ENCODE results near the gene ALDH1A1.
A peak's percentile ranks its signal among the peaks of the same experiment; 100 is the strongest.

Gene ALDH1A1

GRCh38 chr9:72979405-72980100 lies 26.7 kb upstream of the ALDH1A1 start:
- no peak for DNase-seq

DNA sequence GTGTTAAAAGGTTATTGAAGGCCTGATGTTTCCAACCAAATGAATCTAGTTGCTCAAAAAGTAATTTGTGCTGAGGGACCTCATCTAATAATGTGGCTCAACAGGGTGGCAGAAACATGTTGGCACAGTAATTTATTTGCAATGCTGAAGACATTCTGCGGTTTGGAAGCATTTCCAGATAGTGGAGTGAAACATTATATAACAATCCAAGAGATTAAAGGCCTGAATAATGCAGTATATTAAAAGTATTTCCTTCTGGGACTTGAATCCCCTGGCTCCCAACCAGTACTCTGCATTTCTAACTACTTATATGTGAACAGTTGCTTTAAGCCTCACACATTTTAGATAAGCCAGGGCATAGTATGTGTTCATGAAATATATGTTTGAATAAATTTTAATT lies 25.9 kb upstream of the ALDH1A1 start:
- no peak for DNase-seq

DNA sequence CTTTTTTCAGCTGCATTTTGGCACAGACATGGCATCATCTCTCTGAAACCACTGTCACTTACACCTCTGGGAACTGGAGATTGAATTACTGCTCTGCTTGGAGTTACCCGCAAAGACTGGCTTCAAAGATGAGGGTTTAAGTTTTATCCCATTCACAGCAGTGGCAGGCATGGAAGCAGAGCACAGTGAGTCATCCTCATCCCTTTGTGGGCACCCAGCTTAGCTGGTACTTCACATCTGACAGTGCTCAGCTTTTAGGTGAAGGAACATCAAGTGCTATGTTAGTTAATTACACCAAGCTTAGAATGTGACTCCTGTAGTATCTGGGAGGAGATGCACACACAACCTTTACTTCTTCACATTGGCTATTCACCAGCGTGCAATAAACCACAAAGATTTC lies 24.8 kb upstream of the ALDH1A1 start:
- no peak for DNase-seq

DNA sequence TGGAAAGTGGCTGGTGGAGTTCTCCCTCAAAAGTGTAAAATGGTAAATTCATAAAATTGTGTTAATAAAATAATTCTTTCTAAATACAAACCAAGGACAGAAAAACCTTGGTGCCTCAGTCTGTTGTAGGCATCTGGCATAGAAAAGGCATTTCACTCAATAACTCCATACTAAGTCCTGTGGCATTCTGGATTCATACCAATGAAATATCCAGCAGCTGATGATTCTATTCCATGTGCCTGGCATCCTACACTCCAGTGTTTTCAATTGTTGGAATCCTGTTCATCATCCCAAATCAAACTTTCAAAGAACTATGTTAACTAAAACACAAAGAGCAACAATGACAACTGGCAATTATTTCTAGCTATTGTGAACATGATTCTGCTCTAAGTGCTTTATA lies 21.6 kb upstream of the ALDH1A1 start:
- no peak for DNase-seq

- no peak for DNase-seq
Measured at GRCh38 chr9:72972636-72973035, 19.8 kb upstream of the ALDH1A1 start.

GRCh38 chr9:72971411-72971810 lies 18.6 kb upstream of the ALDH1A1 start:
- no peak for DNase-seq

DNA sequence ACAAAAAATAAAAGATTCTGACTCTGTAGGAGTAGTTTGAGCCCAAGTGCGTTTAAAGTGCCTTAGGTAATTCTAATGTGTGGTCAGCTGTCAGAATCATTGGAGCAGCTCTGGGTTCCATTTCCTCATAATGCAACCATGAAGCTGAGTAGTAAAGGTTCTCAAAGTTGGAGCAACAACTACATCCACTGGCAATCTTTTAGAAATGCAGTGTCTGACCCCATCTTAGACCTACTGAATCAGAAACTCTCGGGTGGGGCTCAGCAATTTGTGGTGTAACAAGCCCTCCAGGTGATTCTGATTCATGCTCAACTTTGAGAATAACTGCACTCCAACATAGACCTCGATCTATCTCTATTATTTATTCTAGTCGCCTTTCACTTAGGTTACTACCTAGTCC lies 7.6 kb upstream of the ALDH1A1 start:
- DNase-seq: no peak

GRCh38 chr9:72958485-72959281 lies 5.8 kb upstream of the ALDH1A1 start:
- peak in 1 of 2 experiments; percentile 5 for DNase-seq

- DNase-seq: no peak
Measured at GRCh38 chr9:72955571-72955970, 2.7 kb upstream of the ALDH1A1 start.

DNA sequence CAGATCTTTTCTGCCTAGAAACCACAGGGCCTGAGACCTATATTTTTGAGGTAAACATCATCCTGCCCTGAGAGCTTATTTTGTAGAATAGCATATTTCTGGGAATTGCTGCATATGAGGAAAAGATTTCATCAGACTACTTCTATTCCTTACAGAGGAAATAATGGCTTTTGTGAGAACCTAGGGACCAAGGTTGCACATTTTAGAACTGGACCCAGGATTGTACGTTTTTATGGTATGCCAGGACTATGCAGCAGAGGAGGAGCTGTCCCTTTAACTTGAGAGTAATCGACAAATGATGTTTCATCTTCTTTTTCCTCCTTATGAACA lies 2.2 kb upstream of the ALDH1A1 start:
- no peak for DNase-seq

DNA sequence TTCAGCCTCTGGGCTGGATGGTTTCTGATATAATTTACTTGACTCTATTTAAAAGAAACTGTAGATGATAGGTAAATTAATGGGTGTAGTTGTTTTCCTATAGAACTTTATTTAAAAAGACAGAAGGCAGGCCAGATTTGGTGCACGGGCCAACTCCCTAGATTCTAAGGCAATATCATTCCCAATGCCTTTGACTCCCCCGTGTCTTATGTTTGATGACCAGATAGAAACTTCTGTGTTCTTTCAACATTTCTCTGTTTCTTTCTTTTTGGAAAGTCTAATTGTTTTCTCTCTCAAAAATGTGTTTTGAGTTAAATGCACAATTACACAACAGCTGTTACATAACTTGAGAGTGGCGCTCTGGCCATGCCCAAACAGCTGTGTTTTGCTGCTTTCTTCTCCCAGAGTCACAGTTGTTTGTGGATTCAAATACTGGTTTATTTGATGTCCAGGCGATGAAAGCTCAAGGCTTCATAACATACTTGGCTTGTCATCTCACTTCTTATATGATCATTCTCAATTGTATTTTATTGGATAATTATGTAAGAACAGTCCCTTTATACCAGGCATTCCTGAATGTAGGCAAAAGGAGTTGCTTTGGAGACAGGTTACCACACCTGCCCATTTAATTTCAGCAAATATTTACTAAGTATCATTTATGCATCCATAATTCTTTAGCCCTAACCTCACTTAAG lies 1.7 kb upstream of the ALDH1A1 start:
- no peak for DNase-seq

- DNase-seq: no peak
Measured at GRCh38 chr9:72952381-72952690, 517 bp downstream of the ALDH1A1 start.

- DNase-seq: no peak
Measured at GRCh38 chr9:72951520-72952380, 1.1 kb downstream of the ALDH1A1 start.

GRCh38 chr9:72950875-72951442 lies 1.9 kb downstream of the ALDH1A1 start:
- no peak for DNase-seq

DNA sequence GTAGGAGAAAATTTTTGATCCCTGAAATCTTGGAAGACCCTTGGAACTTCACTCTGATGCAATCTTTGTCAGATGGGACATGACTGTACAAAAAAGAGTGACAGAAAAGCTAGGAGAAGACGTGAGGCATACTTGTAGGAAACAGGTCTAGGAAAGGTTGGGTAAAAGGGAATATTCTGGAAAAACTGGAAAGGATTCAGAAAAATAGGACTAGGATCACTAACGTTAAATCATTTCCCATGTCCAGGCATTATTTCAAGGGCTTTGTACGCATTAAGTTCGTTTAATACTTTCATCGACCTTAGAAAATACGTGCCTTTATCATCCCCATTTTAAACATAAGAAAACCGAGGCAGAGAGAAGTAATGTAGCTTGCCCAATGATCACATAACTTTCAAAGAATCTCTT lies 2.9 kb downstream of the ALDH1A1 start:
- DNase-seq: no peak

GRCh38 chr9:72949244-72949582 lies 3.6 kb downstream of the ALDH1A1 start:
- no peak for DNase-seq

- no peak for DNase-seq
Measured at GRCh38 chr9:72948575-72949243, 4.1 kb downstream of the ALDH1A1 start.

DNA sequence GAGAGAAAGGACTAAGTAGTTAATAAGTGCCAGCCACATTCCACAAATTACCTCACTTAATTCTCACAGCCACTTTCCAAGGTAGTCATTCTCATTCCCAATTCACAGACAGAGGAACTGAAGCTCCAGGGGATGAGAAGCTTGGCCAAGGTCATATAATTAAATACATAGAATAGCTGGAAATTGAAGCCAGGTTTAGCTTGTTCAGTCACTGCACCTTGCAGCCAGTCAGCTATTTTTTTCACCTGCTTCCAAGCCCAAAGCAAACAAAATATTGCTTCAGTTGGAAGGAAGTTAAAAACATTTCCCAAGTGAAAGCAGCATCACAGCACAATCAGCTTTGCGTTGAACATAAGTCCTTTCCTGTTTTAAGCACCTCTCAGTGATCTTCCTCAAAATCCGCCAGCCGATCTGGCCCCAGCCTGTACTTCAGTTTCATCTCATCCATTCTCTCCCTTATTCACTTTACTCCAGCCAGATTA lies 4.8 kb downstream of the ALDH1A1 start:
- DNase-seq: no peak

- DNase-seq: no peak
Measured at GRCh38 chr9:72946821-72947220, 6.0 kb downstream of the ALDH1A1 start.

DNA sequence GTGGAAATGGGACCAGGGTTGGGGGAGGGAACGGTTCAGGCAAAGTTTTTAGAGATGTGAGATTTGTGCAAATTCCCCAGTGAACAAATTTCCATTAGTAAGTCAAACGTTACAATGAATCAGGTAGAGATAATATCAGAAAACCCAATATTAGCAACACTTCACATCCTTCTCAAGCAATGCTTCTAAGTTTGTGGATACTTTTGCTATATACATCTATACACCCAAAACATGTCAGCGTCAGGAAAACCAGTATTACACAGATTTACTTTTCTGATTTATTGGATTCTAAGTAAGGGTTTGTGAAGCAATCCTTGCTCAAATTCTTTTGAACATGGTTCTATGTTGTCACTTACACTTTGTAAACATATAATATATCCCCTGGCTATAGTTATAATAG lies 6.5 kb downstream of the ALDH1A1 start:
- DNase-seq: no peak

- DNase-seq: no peak
Measured at GRCh38 chr9:72945391-72945790, 7.5 kb downstream of the ALDH1A1 start.

DNA sequence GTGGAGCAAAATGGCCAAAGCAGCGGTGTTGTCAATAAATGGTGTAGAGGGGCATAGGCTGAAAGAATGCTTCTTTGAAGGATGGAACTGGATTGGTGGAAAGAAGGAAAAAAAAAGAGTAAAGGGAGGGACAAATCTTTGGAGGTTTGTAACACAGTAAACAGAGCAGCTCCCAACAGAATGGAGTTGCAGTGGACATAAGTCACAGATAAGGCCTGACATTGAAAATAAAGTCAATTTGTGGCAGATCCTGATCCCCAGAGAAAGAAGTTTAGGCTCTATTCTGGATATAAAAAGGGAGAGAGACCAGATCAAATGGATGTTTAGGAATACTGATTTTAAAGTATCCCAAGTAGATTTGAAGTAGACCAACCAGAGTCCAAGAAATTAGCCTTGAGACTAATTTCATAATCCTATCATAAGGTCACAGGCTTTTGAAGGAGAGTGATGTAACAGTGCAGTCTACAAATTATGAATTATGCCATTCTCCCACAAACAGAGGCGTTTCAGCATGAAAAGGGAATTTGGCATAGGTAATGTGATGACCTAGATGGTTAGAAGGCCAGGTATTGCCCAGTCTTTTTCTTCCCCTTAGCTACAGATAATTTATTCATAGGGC lies 8.9 kb downstream of the ALDH1A1 start:
- no peak for DNase-seq

Data from NCI-H524 (cell line).